IPS-11a (cell line): ENCODE data around the gene PAK4.
"Not testable (repeated sequence)": the region's sequence is repeated elsewhere in the genome, so short reads cannot be mapped to it uniquely, and the experiment has no call there.

Experiments
- H3K4me3 ChIP-seq: one replicate; pipeline ENCODE4 v1.5.1; 2013; ENCODE audit warnings: low read depth, low read length, control low read depth

PAK4 gene

DNA sequence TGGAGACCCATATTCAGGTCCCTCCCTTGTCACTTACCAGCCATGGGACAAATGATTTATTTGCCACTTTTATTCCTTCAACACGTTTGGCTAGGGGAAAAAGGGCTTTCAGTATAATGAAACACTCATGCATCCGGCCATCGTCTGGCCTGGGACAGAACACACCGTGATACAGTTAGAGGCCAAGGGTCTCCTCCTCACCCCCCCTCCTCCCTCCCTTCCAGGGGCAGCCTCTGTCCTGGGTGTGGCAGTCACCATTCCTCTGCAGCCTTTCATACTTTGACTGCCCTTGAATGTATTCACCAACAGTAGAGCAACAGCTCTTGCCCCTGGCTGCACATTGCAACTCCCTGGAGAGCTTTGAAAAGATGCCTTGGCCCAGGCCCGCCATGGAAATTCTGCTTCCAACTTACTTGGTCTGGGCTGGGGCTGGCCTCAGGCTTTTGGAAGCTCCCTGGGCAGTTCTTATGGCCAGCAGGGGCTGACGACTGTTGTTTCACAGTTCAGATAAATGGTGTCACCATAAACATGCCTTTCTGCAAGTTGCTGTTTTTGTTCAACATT is 3.0 kb downstream of the PAK4 start:
- no peak overlapping the region for H3K4me3 ChIP-seq

DNA sequence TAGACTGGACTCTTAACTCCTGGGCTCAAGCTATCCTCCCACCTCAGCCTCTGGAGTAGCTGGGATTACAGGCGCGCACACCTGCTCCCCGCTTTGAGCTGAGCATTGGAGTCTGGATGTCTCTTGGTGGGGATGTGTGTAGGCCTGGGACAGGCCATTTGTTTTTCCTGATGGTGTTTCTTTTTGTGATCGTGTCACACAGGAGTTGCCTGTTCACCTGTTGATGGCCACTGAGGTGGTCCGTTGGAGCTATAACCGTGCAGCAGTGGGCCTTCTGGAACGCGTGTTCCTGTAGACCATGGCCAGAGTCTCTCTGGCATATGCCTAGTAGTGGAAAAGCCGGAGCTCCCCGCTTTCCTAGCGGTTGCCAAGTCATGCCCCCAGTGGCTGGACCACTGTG is 3.5 kb downstream of the PAK4 start:
- no peak overlapping the region for H3K4me3 ChIP-seq

- H3K4me3 ChIP-seq: no peak overlapping the region
These were observed 5.0 kb downstream of the PAK4 start for GRCh38 chr19:39130337-39131254.

GRCh38 chr19:39131255-39131755 is 5.7 kb downstream of the PAK4 start:
- H3K4me3 ChIP-seq: no peak overlapping the region

DNA sequence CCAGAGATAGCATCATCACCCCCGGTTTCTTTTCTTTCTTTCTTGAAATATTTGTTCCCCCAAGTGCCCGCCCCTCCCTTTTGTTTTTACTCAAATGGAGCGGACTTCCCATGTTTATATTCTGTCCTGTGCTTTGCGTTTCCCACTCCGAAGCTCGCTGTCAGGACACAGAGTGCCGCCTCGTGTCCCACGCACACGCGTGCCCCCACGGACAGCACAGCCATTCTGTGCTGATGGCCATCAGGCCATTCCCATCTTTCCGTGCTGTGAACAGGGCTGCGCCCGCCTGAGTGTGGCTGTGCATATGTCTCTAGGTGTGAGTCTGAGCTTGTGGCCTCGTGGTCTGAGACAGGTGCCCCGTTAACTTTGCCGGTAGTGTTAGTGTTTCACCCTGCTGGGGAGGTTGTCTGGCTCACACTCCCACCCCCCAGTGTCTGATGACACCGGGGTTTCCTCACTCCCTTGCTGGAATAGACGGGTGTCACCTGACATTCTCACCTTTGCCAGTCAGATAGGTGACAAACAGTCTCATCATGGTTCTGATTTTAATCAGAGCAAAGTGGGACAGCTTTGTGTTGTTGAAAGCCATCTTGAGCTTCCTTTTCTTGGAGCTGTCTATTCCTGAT is 6.9 kb downstream of the PAK4 start:
- H3K4me3 ChIP-seq: no peak overlapping the region

DNA sequence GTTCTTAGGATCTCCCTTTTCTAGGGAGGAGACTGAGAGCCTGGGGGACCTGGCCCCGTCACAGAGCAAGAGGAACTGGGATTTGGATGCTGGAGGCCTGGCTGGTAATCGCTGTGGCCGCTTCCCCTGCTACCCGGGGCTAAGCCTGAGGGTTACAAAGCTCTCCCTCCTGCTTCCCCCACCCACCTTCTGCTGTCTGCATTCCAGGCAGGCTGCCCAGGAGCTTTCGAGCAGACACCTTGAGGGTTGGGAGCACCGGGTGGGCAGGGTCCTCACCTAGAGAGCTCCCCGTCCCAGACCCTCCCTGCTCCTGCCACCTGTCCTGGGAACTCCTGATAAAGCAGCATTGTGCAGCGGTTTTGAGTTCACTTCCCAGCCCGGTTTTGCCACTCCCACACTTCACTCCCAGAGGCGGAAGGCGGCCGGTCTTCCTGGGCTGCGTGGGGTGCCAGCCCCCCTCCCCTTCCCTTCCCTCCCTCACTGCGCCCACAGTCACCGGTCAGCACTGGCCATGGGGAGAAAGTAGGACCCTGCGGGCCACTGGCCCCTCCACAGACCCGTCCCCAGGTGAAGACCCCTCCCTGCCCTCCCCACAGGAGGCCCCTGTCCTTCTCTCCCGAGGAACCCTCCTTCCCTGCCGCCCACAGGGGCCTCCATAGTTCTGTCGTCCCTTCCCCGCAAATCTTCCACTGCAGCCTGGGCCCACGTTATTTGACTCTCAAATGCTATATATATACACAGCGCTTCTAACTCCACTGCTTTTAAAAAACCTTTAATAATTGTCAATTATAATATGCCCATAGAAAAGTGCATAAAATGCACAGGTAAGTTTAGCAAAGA is 8.1 kb downstream of the PAK4 start:
- no peak overlapping the region for H3K4me3 ChIP-seq

DNA sequence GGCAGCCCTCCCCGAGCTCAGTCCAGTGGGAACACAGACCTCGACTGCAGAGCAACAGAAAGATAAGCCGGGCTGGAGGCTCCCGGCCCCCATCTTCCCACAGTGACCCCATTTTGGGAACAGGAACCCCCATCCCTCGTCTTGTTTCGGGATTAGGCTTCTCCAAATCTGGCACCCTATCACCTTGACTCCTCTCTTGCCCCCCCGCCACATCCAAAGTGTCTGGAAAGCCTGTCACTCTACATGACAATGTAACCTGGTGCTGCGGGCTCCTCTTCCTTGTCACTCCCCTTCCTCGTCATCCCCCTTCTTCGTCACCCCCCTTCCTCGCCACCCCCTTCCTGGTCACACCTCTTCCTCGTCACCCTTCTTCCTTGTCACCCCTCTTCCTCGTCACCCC is 10.1 kb downstream of the PAK4 start:
- no peak overlapping the region for H3K4me3 ChIP-seq

DNA sequence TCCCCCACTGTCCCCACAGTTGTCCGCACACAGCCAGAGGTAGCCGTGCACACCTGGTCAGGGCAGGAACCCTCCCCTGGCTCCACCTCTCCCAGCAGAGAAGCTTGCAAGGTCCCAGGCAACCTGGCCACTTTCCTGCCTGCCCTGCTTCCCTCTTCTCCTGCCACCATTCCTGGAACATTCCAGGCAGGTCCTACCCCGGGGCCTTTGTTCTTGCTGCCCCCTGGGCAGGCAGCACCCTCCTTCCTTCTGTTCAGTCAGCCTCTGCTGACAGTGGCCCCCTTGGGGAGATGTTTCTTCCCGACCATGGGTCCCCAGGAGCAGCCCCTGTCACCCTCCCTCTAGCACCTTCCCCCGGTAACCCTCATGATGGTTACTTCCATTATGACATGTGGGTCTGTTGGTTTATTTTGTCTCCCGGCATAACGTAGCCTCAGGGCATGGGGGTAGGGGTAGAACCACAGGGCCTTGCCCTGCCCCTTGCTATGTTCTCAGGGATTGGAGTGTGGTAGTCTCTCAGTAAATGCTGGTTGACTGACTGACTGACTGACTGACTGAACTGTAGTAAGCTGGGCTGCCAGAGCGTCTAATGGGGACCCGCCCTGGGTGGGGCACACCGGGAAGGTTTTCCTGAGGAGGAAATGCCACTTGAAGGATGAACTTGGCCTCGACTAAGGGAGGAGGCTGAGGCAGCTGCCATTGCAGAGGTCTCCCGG is 10.8 kb downstream of the PAK4 start:
- no peak overlapping the region for H3K4me3 ChIP-seq

DNA sequence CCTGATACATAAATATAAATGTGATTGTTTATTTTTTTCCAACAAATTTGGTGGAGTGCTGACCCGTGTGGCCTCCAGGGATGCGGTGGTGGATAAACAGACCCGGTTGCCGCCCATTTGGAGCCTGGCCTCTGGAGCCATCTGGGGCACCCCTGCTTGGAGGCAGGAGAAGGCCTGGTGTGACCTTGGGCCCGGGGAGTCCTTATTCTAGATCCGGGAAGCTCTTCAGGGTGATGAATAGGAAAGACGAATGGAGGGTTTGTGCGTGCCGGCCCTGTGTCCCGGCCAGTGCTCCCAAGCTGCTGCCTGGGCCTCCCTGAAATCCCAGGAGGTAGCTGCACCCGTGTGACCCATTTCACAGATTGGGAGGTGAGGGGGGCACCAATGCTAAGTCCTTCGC is 11.5 kb downstream of the PAK4 start:
- no peak overlapping the region for H3K4me3 ChIP-seq

GRCh38 chr19:39138221-39139211 is 12.9 kb downstream of the PAK4 start:
- H3K4me3 ChIP-seq: no peak overlapping the region

DNA sequence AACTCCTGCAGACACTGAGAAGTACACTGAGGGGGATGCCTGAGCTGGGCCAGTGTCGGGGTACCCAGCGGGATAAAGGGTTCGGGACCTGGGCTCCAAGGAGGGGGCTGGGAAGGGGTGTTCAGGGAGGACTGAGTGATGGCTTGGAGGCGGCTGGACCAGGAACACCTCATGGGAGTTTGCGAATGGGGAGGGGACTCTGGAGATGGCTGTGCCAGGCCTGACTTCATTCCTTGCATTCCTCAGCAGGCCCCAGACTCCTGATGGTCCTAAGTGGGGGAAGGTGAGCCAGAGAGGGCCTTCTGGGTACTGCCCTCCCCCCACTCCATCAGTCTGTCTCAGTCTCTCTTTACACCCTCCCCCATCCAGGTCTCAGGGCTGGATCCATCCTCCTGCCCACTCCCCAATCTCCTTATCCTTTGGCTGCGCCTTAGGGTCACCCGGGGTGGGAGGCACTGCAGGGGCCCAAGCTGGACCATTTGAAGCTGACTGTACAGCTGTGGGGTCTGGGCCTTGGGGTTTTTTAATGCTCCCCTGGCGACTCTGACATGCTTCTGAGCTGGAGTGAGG is 13.8 kb downstream of the PAK4 start:
- no peak overlapping the region for H3K4me3 ChIP-seq

DNA sequence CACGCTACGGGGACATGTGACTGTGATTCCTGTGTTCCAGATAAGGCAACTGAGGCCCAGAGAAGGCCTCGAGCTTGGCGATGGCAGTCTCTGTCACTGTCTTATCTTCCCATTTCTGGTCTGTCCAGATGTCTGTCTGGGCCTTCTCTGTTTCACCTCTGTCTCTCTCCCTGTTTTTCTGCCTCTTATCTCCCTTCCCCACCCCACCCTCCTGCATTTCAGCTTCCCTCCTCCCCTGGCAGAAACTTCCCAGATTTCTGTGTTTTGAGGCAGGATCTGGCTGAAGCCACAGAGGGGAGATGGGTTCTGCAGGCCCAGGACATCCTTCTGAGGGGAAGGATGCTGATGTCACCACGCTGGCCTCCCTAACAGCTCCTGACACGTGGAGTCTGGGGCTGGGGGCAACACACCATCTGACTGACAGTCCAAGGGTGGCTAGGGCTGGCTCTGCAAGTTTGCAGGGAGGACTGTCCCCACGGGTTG is 14.4 kb downstream of the PAK4 start:
- no peak overlapping the region for H3K4me3 ChIP-seq

- H3K4me3 ChIP-seq: no peak overlapping the region
These were observed 15.0 kb downstream of the PAK4 start for GRCh38 chr19:39140594-39140993.

GRCh38 chr19:39141929-39142328 is 16.3 kb downstream of the PAK4 start:
- no peak overlapping the region for H3K4me3 ChIP-seq

GRCh38 chr19:39142630-39143029 is 17.0 kb downstream of the PAK4 start:
- H3K4me3 ChIP-seq: no peak overlapping the region

GRCh38 chr19:39143757-39144289 is 18.2 kb downstream of the PAK4 start:
- H3K4me3 ChIP-seq: not testable (repeated sequence)

DNA sequence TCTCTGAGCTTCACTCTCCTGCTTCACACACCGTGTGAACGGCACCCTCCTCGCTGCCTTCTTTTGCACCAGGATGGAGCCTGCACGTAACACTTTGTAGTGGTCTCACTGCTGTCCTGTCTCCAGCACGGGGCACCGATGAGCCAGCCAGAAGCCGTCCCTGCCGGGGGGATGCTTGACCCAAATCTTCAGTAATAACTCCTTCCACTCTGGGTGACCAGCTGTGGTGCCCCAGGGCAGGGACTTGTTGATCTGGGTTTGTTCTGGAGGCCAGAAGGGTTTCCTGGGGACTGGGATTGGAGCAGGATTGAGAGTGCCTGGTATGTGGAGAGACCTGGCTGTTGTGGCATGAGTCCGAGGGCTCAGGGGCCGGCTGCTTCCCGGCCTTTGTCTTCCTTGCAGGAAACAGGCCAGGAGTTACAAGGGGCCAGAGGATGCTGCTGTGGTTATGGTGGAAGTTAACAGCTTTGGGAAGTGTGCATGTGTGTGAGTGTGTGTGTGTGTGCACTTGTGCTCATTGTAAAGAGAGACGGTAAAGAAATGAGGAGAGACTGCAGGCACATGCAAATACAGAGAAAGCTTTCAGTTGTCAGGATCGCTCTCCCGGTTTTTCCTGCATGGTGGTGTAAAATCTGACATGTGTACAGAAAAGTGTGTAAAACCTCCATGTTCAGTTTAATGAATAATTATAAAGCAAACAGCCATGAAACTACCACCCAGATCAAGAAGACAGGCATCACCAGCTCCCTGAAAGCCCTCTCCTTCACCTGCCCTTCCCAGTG is 18.9 kb downstream of the PAK4 start:
- no peak overlapping the region for H3K4me3 ChIP-seq
